Lung (tissue), 12 donors: ENCODE results near the gene NCR2. TPM values are rescaled to one million over a fixed set of nuclear protein-coding genes. Genes with fewer than 3 reads are reported as not detected.

ENCODE experiments used
- ATAC-seq: fragments of 200-7000 bp; cut with Tn5 transposase; one replicate; pipeline ENCODE4 v1.9.1; 2020; ENCODE audit warnings: moderate number of reproducible peaks; ENCODE audit not compliant: insufficient read depth, low FRiP score
- DNase-seq, 3 donors: peaks; one replicate each; pipeline ENCODE4 v3.0.0-alpha.2; 2013 to 2017
- H3K27ac ChIP-seq, 2 donors: one replicate each; pipeline ENCODE4 v1.5.1; 2013; ENCODE audit warnings: mild to moderate bottlenecking in 2 of 2, moderate library complexity in 2 of 2, control low read depth in 1 of 2, inconsistent platforms in 1 of 2, low read depth in 1 of 2, low read length in 1 of 2
- H3K27me3 ChIP-seq, 3 donors: one replicate each; pipeline ENCODE4 v1.5.1; 2013; ENCODE audit warnings: low read length in 2 of 3; ENCODE audit not compliant: control insufficient read depth in 3 of 3, insufficient read depth in 3 of 3
- H3K36me3 ChIP-seq, 4 donors: one replicate each; pipeline ENCODE4 v1.5.1; 2013; ENCODE audit warnings: low read length in 4 of 4, mild to moderate bottlenecking in 1 of 4, moderate library complexity in 1 of 4; ENCODE audit not compliant: control insufficient read depth in 4 of 4, insufficient read depth in 4 of 4
- H3K4me1 ChIP-seq, 5 donors: one replicate each; pipeline ENCODE4 v1.5.1; 2013; ENCODE audit warnings: low read length in 5 of 5, mild to moderate bottlenecking in 2 of 5, moderate library complexity in 1 of 5; ENCODE audit not compliant: control insufficient read depth in 5 of 5, insufficient read depth in 5 of 5
- H3K4me3 ChIP-seq: one replicate; pipeline ENCODE4 v1.5.1; 2013; ENCODE audit warnings: mild to moderate bottlenecking, control low read depth, moderate library complexity
- H3K9ac ChIP-seq, 2 donors: one replicate each; pipeline ENCODE4 v1.5.1; 2013; ENCODE audit warnings: low read length in 2 of 2, control low read depth in 1 of 2; ENCODE audit not compliant: insufficient read depth in 1 of 2
- H3K9me3 ChIP-seq, 4 donors: one replicate each; pipeline ENCODE4 v1.5.1; 2013; ENCODE audit warnings: low read length in 3 of 4, mild to moderate bottlenecking in 1 of 4, moderate library complexity in 1 of 4; ENCODE audit not compliant: control insufficient read depth in 4 of 4, insufficient read depth in 3 of 4
- WGBS, 2 donors: extraction: QIAGEN DNeasy Blood & Tissue Kit; methylation state at CpG; one replicate each; pipeline ENCODE4 v1.1.7; 2013; 5-methylcytosine and 5-hydroxymethylcytosine counted together
- polyA plus RNA-seq, 2 donors: library from polyadenylated mRNA; stranded (reverse); fragments of 200-250 nt; gene quantifications; one replicate each; pipeline ENCODE4 v1.2.1, GENCODE V29; 2013
- total RNA-seq, 2 donors: library from RNA; depleted of rRNA in 1 of 2; stranded (reverse); fragments of >200 nt in 1 of 2; gene quantifications; one replicate each; pipeline ENCODE4 v1.2.1, GENCODE V29; 2014 to 2021
- TF ChIP-seq, protein P1 (sequence below): IDR thresholded peaks from 2 replicates; pipeline ENCODE4 v1.5.1; 2012; ENCODE audit warnings: mild to moderate bottlenecking; ENCODE audit errors: control extremely low read depth, extremely low read depth
- donor health status: control.
- donor health status: control.
- donor health status: Bipolar disorder and iron deficiency.
- donor health status: healthy.
- donor health status: DM: yes; HTN: yes; CAD: no.

The NCR2 gene
- total and polyA plus RNA-seq, 4 donors = not detected

DNA sequence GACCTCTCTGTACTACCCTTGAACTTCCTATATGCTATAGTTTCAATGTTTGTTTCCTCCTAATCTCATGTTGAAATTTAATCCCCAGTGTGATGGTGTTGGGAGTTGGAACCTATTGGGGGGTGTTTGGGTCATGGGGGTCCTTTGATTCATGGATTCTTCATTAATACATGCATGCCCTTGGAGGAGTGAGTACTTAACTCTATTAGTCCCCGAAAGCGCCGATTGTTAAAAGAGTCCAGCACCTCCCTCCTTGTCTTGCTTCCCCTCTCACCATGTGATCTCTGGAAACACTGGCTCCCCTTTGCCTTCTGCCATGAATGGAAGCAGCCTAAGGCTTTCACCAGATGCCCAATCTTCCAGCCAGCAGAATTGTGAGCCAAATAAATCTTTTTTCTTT is 31.7 kb downstream of the NCR2 start:
- Histone ChIP-seq H3K9ac (no peak overlapping the region), H3K4me1 (peaks cover 0 to 11% (median 4%) of the 10 kb centered on the region in 5 donors), H3K4me3 (no peak overlapping the region), H3K27me3 (peaks cover 4 to 35% (median 21%) of the 10 kb centered on the region in 3 donors), H3K9me3 (peaks cover 0 to 2% (median 0%) of the 10 kb centered on the region in 4 donors), H3K27ac (no peak overlapping the region), H3K36me3 (no peaks in the 10 kb centered on the region)
- TF ChIP-seq, protein P1, sequence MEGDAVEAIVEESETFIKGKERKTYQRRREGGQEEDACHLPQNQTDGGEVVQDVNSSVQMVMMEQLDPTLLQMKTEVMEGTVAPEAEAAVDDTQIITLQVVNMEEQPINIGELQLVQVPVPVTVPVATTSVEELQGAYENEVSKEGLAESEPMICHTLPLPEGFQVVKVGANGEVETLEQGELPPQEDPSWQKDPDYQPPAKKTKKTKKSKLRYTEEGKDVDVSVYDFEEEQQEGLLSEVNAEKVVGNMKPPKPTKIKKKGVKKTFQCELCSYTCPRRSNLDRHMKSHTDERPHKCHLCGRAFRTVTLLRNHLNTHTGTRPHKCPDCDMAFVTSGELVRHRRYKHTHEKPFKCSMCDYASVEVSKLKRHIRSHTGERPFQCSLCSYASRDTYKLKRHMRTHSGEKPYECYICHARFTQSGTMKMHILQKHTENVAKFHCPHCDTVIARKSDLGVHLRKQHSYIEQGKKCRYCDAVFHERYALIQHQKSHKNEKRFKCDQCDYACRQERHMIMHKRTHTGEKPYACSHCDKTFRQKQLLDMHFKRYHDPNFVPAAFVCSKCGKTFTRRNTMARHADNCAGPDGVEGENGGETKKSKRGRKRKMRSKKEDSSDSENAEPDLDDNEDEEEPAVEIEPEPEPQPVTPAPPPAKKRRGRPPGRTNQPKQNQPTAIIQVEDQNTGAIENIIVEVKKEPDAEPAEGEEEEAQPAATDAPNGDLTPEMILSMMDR = no peak
- 91 to 94% methylated on average over 3 of the region's 3 CpGs for WGBS, 2 donors
- DNase-seq = no peak
- ATAC-seq = no peak

DNA sequence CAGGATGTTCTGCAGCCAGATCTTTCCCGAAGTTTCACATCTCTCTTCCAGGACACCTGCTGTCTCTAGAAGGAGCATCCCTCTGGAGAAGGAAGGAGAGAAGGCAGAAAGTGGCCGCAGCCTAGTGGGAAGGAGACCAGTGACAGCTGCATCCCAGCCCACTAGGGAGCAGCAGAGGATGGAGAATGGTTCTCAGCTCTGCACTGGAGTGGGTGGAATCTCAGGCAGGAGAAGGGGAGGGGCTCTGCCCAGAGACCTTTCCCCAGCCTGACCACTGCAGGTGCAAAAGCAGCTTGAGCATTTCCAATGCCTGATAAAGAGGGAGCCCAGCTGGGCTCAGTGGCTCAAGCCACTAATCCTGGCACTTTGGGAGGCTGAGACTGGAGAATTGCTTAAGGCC is 32.3 kb downstream of the NCR2 start:
- TF ChIP-seq, protein P1 = no peak
- ATAC-seq = no peak
- DNase-seq = peak; percentile 74 to 81 (median 75)

DNA sequence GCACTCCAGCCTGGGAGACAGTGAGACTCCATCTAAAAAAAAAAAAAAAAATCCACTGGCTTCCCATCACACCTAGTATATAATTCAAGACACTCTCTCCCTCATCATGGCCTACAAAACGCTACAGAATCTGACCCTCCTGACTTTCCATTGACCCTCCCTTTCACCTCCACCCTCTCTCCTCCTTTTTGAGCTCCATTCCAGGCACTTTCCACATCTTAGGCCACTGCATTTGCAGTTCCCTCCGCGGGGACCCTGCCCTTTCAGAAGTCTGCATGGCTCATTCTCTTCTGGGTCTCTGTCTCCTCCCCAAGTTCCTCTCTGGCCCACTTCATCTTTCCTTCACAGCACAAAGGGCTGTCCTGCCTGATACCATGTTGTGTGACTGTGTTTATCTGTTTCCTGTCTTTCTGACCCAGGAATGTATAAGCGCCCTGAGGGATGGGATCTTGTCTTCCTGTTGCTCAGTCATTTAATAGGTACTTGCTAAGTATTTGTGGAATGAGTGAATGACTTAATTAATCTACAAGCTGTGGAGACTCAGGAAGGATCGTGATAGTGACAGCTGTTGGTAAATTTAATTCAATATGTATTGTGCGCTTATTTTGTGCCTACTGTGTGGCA is 35.2 kb downstream of the NCR2 start:
- 67 to 69% methylated on average over 6 of the region's 6 CpGs for WGBS, 2 donors
- Histone ChIP-seq H3K27ac (no peak overlapping the region), H3K9ac (no peak overlapping the region), H3K9me3 (peaks cover 0 to 2% (median 0%) of the 10 kb centered on the region in 4 donors), H3K4me1 (peaks cover 5 to 45% (median 14%) of the 10 kb centered on the region in 5 donors), H3K4me3 (no peak overlapping the region), H3K27me3 (peaks cover 8 to 58% (median 48%) of the 10 kb centered on the region in 3 donors), H3K36me3 (no peaks in the 10 kb centered on the region)
- DNase-seq (no peak), ATAC-seq (no peak)
- TF ChIP-seq, protein P1 = no peak

More for the DNA sequence above, 32.3 kb downstream of the NCR2 start:
- Histone ChIP-seq H3K27ac (no peak overlapping the region), H3K9me3 (peaks cover 0 to 2% (median 0%) of the 10 kb centered on the region in 4 donors), H3K4me3 (no peak overlapping the region), H3K27me3 (peaks cover 5 to 42% (median 25%) of the 10 kb centered on the region in 3 donors), H3K36me3 (no peaks in the 10 kb centered on the region), H3K9ac (no peak overlapping the region), H3K4me1 (peaks cover 0 to 17% (median 5%) of the 10 kb centered on the region in 5 donors)
- WGBS, 2 donors = 2 to 14% methylated on average over 2 of the region's 2 CpGs
